ENCODE data around the gene DUSP3. TPM values are rescaled to one million over a fixed set of nuclear protein-coding genes. Genes with fewer than 3 reads are reported as not detected.

The DUSP3 gene
- total RNA-seq, 1 donor from 2014 or later: 60.2 TPM

DNA sequence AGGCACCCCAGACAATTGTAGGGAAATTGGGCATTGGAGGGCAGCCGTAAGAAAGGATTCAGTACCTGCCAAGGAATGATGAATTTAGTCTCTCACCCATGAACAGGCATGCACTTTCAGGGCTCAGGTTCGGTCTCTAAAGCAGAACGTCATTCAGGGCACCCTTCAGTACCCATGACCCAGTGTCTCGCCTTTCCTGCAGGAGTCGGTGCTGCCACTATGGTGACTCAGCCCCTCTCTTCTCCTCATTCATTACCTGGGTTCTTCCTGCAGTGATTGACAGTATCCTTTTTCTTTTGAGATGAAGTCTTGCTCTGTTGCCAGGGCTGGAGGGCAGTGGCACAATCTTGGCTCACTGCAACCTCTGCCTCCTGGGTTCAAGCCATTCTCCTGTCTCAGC lies 28.6 kb downstream of the DUSP3 start:
- Mint-ChIP-seq H3K36me3 (ENCODE audit: low read depth) (no peaks in the 10 kb centered on the region), H3K9me3 (ENCODE audit: low read depth) (no peaks in the 10 kb centered on the region), H3K27me3 (ENCODE audit: low read depth) (peaks cover 2% of the 10 kb centered on the region), H3K27ac (ENCODE audit: unreplicated experiment) (no peak overlapping the region), H3K4me3 (ENCODE audit: unreplicated experiment) (no peak overlapping the region), H3K4me1 (ENCODE audit: low read depth) (peaks cover 19% of the 10 kb centered on the region)
- no peak for TF ChIP-seq CTCF (IDR thresholded peaks at IDR 0.05)
- no peak for DNase-seq (ENCODE audit: low spot score)

DNA sequence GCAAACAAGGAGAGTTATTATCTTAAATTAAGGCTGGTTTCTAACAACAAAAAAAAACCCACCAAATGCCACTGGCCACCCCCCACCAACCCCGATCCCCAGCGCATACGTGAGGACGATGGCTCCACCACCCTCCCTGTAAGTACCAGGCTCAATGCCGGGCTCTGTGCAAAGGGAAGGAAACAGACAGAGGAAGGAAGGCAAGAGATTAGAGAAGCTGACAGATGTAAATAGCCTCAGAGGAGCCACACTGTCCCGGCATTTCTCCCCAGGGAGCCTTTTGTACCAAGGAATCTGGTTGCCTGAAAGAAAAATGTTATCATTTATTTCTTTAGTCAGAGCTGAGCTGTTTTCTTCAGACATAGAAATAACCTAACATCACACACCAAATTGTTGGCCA lies 33.2 kb downstream of the DUSP3 start:
- Mint-ChIP-seq H3K4me3 (ENCODE audit: unreplicated experiment) (no peak overlapping the region), H3K36me3 (ENCODE audit: low read depth) (no peaks in the 10 kb centered on the region), H3K4me1 (ENCODE audit: low read depth) (peaks cover 33% of the 10 kb centered on the region), H3K27ac (ENCODE audit: unreplicated experiment) (no peak overlapping the region), H3K27me3 (ENCODE audit: low read depth) (peaks cover 4% of the 10 kb centered on the region), H3K9me3 (ENCODE audit: low read depth) (no peaks in the 10 kb centered on the region)
- no peak for TF ChIP-seq CTCF (IDR thresholded peaks at IDR 0.05)
- DNase-seq (ENCODE audit: low spot score): no peak

- no peaks in the 10 kb centered on the region for H3K36me3 Mint-ChIP-seq (ENCODE audit: low read depth)
- no peak for DNase-seq (ENCODE audit: low spot score)
- no peak overlapping the region for H3K4me3 Mint-ChIP-seq (ENCODE audit: unreplicated experiment)
- peaks cover 35% of the 10 kb centered on the region for H3K4me1 Mint-ChIP-seq (ENCODE audit: low read depth)
- peaks cover 4% of the 10 kb centered on the region for H3K27me3 Mint-ChIP-seq (ENCODE audit: low read depth)
- no peak for TF ChIP-seq CTCF (IDR thresholded peaks at IDR 0.05)
- H3K9me3 Mint-ChIP-seq (ENCODE audit: low read depth): no peaks in the 10 kb centered on the region
- no peak overlapping the region for H3K27ac Mint-ChIP-seq (ENCODE audit: unreplicated experiment)
Observed at GRCh38 chr17:43741636-43742035, 37.1 kb downstream of the DUSP3 start.

DNA sequence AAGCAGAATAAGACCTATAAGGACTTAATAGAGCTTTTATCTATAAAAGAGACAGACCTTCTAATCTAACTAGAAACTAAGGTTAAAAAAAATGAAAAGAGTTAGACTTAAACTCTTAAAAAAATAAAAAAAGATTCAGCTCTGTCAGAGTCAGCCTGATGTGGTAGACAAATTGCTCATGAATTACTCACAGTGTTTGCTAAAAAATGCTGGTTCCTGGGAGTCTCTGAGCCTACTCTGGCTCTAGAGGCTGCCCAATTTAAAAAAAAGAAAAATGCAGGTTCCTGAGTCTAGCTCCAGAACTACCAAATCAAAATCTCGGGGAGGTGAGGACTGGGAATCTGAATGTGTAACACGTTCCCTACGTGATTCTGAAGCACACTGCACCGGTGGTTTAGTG lies 38.2 kb downstream of the DUSP3 start:
- Mint-ChIP-seq H3K4me1 (ENCODE audit: low read depth) (peaks cover 25% of the 10 kb centered on the region), H3K4me3 (ENCODE audit: unreplicated experiment) (no peak overlapping the region), H3K9me3 (ENCODE audit: low read depth) (no peaks in the 10 kb centered on the region), H3K27ac (ENCODE audit: unreplicated experiment) (peak overlapping the region; percentile 74), H3K27me3 (ENCODE audit: low read depth) (peaks cover 4% of the 10 kb centered on the region), H3K36me3 (ENCODE audit: low read depth) (no peaks in the 10 kb centered on the region)
- DNase-seq (ENCODE audit: low spot score): no peak
- no peak for TF ChIP-seq CTCF (IDR thresholded peaks at IDR 0.05)

- H3K9me3 Mint-ChIP-seq (ENCODE audit: low read depth): no peaks in the 10 kb centered on the region
- no peak overlapping the region for H3K4me3 Mint-ChIP-seq (ENCODE audit: unreplicated experiment)
- no peak for DNase-seq (ENCODE audit: low spot score)
- peaks cover 21% of the 10 kb centered on the region for H3K4me1 Mint-ChIP-seq (ENCODE audit: low read depth)
- no peaks in the 10 kb centered on the region for H3K36me3 Mint-ChIP-seq (ENCODE audit: low read depth)
- H3K27ac Mint-ChIP-seq (ENCODE audit: unreplicated experiment): no peak overlapping the region
- no peak for TF ChIP-seq CTCF (IDR thresholded peaks at IDR 0.05)
- no peaks in the 10 kb centered on the region for H3K27me3 Mint-ChIP-seq (ENCODE audit: low read depth)
Observed at GRCh38 chr17:43737722-43738121, 41.1 kb downstream of the DUSP3 start.
